Testis (tissue), 5 donors: Measurements from ENCODE around the gene DRAXIN. TPM values are rescaled to one million over a fixed set of nuclear protein-coding genes. Genes with fewer than 3 reads are reported as not detected.
"Not testable (repeated sequence)": the region's sequence is repeated elsewhere in the genome, so short reads cannot be mapped to it uniquely, and the experiment has no call there.

ENCODE experiments used
- DNase-seq: peaks from one replicate; pipeline ENCODE4 v3.0.0-alpha.2; 2019
- H3K27ac ChIP-seq, 2 donors: fragments of 200-600 bp; sonication (generic); one replicate each; pipeline ENCODE4 v1.5.1; 2019
- H3K27me3 ChIP-seq: fragments of 200-600 bp; sonication (generic); one replicate; pipeline ENCODE4 v1.5.1; 2019
- H3K36me3 ChIP-seq: fragments of 200-600 bp; sonication (generic); one replicate; pipeline ENCODE4 v1.5.1; 2017; ENCODE audit warnings: low read depth; ENCODE audit errors: missing control alignments
- H3K4me1 ChIP-seq: fragments of 200-600 bp; sonication (generic); one replicate; pipeline ENCODE4 v1.5.1; 2019
- H3K4me3 ChIP-seq, 2 donors: fragments of 200-600 bp; sonication (generic); one replicate each; pipeline ENCODE4 v1.5.1; 2017 to 2019
- H3K9me3 ChIP-seq: fragments of 200-600 bp; sonication (generic); one replicate; pipeline ENCODE4 v1.5.1; 2017
- CTCF ChIP-seq, 3 experiments: fragments of 450-650 bp in 2 of 3; fragments of 200-600 bp in 1 of 3; sonication (generic) in 1 of 3; IDR thresholded peaks; one replicate each; pipeline ENCODE4 v1.5.1; 2016 to 2019; ENCODE audit warnings: antibody characterized with exemption in 3 of 3, mild to moderate bottlenecking in 2 of 3, moderate library complexity in 1 of 3
- POLR2A ChIP-seq: fragments of 450-650 bp; IDR thresholded peaks from one replicate; pipeline ENCODE4 v1.6.1; 2017; ENCODE audit warnings: antibody characterized with exemption, mild to moderate bottlenecking, moderate library complexity
- WGBS, 2 donors: methylation state at CpG; one replicate each; pipeline ENCODE4 v1.1.5; 2018; 5-methylcytosine and 5-hydroxymethylcytosine counted together
- intact Hi-C: fragments of 100-400 bp; cut with DNase I; formaldehyde crosslinking; loops from one replicate; pipeline ENCODE4 v1.15.1; 2023; ENCODE audit warnings: low total_unique reads
- long read RNA-seq, 2 donors: transcript quantifications; one replicate each; lab custom pipeline, GENCODE V29; 2026
- polyA plus RNA-seq: library from polyadenylated mRNA; stranded (reverse); fragments of 350-450 nt; fragmentation: Illumina TruSeq; extraction: RNeasy Lipid Tissue Mini Kit (QIAGEN cat#74804); gene quantifications from one replicate; pipeline ENCODE4 v1.2.3, GENCODE V29; 2014; ENCODE audit warnings: low read depth, low replicate concordance; ENCODE audit not compliant: insufficient read depth
- total RNA-seq, 2 donors: library from RNA; depleted of rRNA; stranded (reverse); fragments of >200 nt; gene quantifications; one replicate each; pipeline ENCODE4 v1.2.3, GENCODE V29; 2016

DRAXIN gene
- under 1 TPM; 0.79 to 0.93 TPM for total RNA-seq
- 0.53 TPM for polyA plus RNA-seq
- long read RNA-seq, donor 1 = 0 reads
- long read RNA-seq, donor 2 = 0 reads

GRCh38 chr1:11691302-11691914 lies at the start of gene DRAXIN:
Gene DRAXIN, plus strand, starts transcription at chr1:11691710. Its CDS starts 14,549 bp downstream, at chr1:11706259.
- Histone ChIP-seq H3K4me3 (peak within 1 kb of the TSS; percentile 18 to 53), H3K9me3 (no peaks in the 10 kb centered on the region), H3K36me3 (no peaks in the 10 kb centered on the region), H3K27me3 (no peaks in the 10 kb centered on the region), H3K27ac (no peak within 1 kb of the TSS), H3K4me1 (peaks cover 8% of the 10 kb centered on the region)
- no peak for TF ChIP-seq POLR2A
- no peak for TF ChIP-seq CTCF (IDR thresholded peaks at IDR 0.05)
- 0% methylated on average over 40 of the region's 78 CpGs; no CpG with 5 or more reads in 1 of the 2 donors for WGBS, 2 donors
- DNase-seq = no peak
- intact Hi-C loops = no loop called here

- no peak for DNase-seq
- H3K9me3 ChIP-seq = no peaks in the 10 kb centered on the region
- no peak for TF ChIP-seq CTCF (IDR thresholded peaks at IDR 0.05)
- no peaks in the 10 kb centered on the region for H3K36me3 ChIP-seq
- H3K4me3 ChIP-seq = no peak overlapping the region
- no peak overlapping the region for H3K27ac ChIP-seq
- H3K27me3 ChIP-seq = no peaks in the 10 kb centered on the region
- H3K4me1 ChIP-seq = no peaks in the 10 kb centered on the region
- intact Hi-C loops = loop anchor here (10.0 kb wide), 2 partner anchors 387 to 597 kb away; partner anchors contain the start of gene MASP2
- WGBS, 2 donors = 60 to 66% methylated on average over 3 to 5 of the region's 5 CpGs
These were observed 49.7 kb upstream of the DRAXIN start for GRCh38 chr1:11641776-11642305.

GRCh38 chr1:11642418-11643017 lies 49.0 kb upstream of the DRAXIN start:
- not testable (repeated sequence) for H3K36me3 ChIP-seq, H3K4me1 ChIP-seq, H3K27me3 ChIP-seq, H3K9me3 ChIP-seq, H3K27ac ChIP-seq, H3K4me3 ChIP-seq
- intact Hi-C loops = loop anchor here (10.0 kb wide), 2 partner anchors 388 to 598 kb away; partner anchors contain the start of gene MASP2
- peak; percentile 85 for DNase-seq
- TF ChIP-seq CTCF (IDR thresholded peaks at IDR 0.05) = peak; percentile 78 to 95 (median 94)
- 64 to 66% methylated on average over 18 of the region's 18 CpGs for WGBS, 2 donors

GRCh38 chr1:11643782-11644181 lies 47.7 kb upstream of the DRAXIN start:
- Histone ChIP-seq H3K27ac (no peak overlapping the region), H3K4me3 (no peak overlapping the region), H3K27me3 (no peaks in the 10 kb centered on the region), H3K4me1 (peaks cover 11% of the 10 kb centered on the region), H3K36me3 (no peaks in the 10 kb centered on the region), H3K9me3 (no peaks in the 10 kb centered on the region)
- intact Hi-C loops = loop anchor here (10.0 kb wide), 2 partner anchors 389 to 599 kb away; partner anchors contain the start of gene MASP2
- DNase-seq = no peak
- 65 to 70% methylated on average over 5 of the region's 5 CpGs for WGBS, 2 donors
- TF ChIP-seq CTCF (IDR thresholded peaks at IDR 0.05) (no peak), POLR2A (no peak)
